HEK293T (cell line): ENCODE measurements around the gene BHMT2.

Experiments used
- CTCF ChIA-PET: fragments of 350-600 bp; formaldehyde crosslinking; extraction: SDS; loops from one replicate; lab custom pipeline; 2021; ENCODE audit warnings: antibody characterized with exemption, inconsistent platforms; lab: Yijun Ruan, JAX
- POLR2A ChIA-PET: fragments of 350-600 bp; formaldehyde crosslinking; extraction: SDS; loops from one replicate; lab custom pipeline; 2020; ENCODE audit warnings: antibody characterized with exemption, inconsistent platforms; lab: Yijun Ruan, JAX
- DNase-seq: peaks from one replicate; pipeline ENCODE4 v3.0.0; 2012; ENCODE audit warnings: mixed read lengths; ENCODE audit errors: extremely low spot score
- ARNT ChIP-seq: fragments of 450-650 bp; IDR thresholded peaks from 2 replicates; pipeline ENCODE4 v1.6.1; 2017; ENCODE audit warnings: mild to moderate bottlenecking
- BHLHE40 ChIP-seq: fragments of 450-650 bp; IDR thresholded peaks from 2 replicates; pipeline ENCODE4 v1.6.1; 2016; ENCODE audit warnings: mild to moderate bottlenecking, moderate library complexity, borderline replicate concordance
- CTBP1 ChIP-seq: fragments of 450-650 bp; IDR thresholded peaks from 2 replicates; pipeline ENCODE4 v1.6.1; 2016; ENCODE audit warnings: borderline replicate concordance
- ELF4 ChIP-seq: fragments of 450-650 bp; IDR thresholded peaks from 2 replicates; pipeline ENCODE4 v1.6.1; 2017; ENCODE audit warnings: antibody characterized with exemption
- FOXA1 ChIP-seq: fragments of 450-650 bp; IDR thresholded peaks from 2 replicates; pipeline ENCODE4 v1.6.1; 2016; ENCODE audit warnings: mild to moderate bottlenecking
- FOXK2 ChIP-seq: fragments of 450-650 bp; IDR thresholded peaks from 2 replicates; pipeline ENCODE4 v1.6.1; 2016; ENCODE audit warnings: mild to moderate bottlenecking
- FOXM1 ChIP-seq: fragments of 450-650 bp; IDR thresholded peaks from 2 replicates; pipeline ENCODE4 v1.6.1; 2017; ENCODE audit warnings: mild to moderate bottlenecking, borderline replicate concordance
- HDGF ChIP-seq: fragments of 450-650 bp; IDR thresholded peaks from 2 replicates; pipeline ENCODE4 v1.6.1; 2017; ENCODE audit warnings: antibody characterized with exemption, borderline replicate concordance
- L3MBTL2 ChIP-seq: fragments of 450-650 bp; conservative IDR thresholded peaks from 2 replicates; pipeline ENCODE4 v1.6.1; 2016; ENCODE audit warnings: mild to moderate bottlenecking
- LEF1 ChIP-seq: fragments of 450-650 bp; IDR thresholded peaks from 2 replicates; pipeline ENCODE4 v1.6.1; 2017; ENCODE audit warnings: mild to moderate bottlenecking, borderline replicate concordance
- NFRKB ChIP-seq: fragments of 450-650 bp; IDR thresholded peaks from 2 replicates; pipeline ENCODE4 v1.6.1; 2016; ENCODE audit warnings: mild to moderate bottlenecking, moderate library complexity
- SP1 ChIP-seq: fragments of 450-650 bp; IDR thresholded peaks from 2 replicates; pipeline ENCODE4 v1.6.1; 2017
- SUZ12 ChIP-seq: fragments of 450-650 bp; IDR thresholded peaks from 2 replicates; pipeline ENCODE4 v1.6.1; 2016; ENCODE audit warnings: mild to moderate bottlenecking
- TARDBP ChIP-seq: fragments of 450-650 bp; IDR thresholded peaks from 2 replicates; pipeline ENCODE4 v1.6.1; 2016
- ZNF384 ChIP-seq: fragments of 450-650 bp; IDR thresholded peaks from 2 replicates; pipeline ENCODE4 v1.6.1; 2016
- TF ChIP-seq, protein P1 (sequence below): fragments of 450-650 bp; IDR thresholded peaks from 2 replicates; pipeline ENCODE4 v1.6.1; 2016

The BHMT2 gene

DNA sequence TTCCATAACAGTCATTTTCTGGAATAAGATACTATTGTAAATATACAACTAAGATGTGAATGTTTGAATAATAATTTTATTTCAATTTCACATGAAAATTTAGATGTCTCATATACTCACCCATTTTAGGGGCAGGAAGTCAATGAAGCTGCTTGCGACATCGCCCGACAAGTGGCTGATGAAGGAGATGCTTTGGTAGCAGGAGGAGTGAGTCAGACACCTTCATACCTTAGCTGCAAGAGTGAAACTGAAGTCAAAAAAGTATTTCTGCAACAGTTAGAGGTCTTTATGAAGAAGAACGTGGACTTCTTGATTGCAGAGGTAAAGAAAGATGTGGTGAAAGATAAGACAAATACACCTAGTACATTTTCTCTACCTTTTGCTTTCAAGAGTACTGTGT is 50.7 kb downstream of the BHMT2 start:
- ChIA-PET POLR2A (no interaction called here), CTCF (no interaction called here)
- TF ChIP-seq CTBP1, result no peak
- no peak for TF ChIP-seq ZNF384
- TF ChIP-seq FOXK2, result no peak
- no peak for TF ChIP-seq SUZ12
- no peak for TF ChIP-seq L3MBTL2
- no peak for TF ChIP-seq LEF1
- TF ChIP-seq TARDBP, result no peak
- no peak for DNase-seq

DNA sequence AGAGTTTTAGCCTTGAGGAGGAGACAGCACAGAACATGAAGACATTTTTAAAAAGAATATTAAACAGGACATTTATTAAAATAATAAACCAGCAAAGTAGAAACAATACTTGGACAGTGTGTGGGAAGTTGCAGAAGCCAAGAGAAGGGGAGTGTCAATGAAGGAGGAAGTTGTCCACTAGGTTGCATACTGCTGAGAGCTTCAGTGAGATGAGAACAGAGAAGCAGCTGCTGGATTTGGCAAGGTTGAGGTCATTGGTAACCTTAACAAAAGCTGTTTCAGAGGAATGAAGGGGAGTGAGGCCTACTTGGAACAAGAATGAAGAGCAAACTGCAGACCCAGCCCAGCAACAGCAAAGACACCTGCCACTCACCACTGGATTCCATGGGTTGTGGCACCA is 53.4 kb downstream of the BHMT2 start:
- DNase-seq, result no peak
- ChIA-PET POLR2A (no interaction called here), CTCF (interaction anchor here (2.1 kb wide), 1 partner anchor 10 kb away, joined by 7 read pairs; no protein-coding TSS in a partner anchor)
- TF ChIP-seq LEF1, result no peak
- TF ChIP-seq FOXA1, result no peak
- TF ChIP-seq ELF4, result no peak
- TF ChIP-seq FOXM1, result no peak
- TF ChIP-seq SUZ12, result no peak
- no peak for TF ChIP-seq SP1
- no peak for TF ChIP-seq NFRKB
- TF ChIP-seq, protein P1, sequence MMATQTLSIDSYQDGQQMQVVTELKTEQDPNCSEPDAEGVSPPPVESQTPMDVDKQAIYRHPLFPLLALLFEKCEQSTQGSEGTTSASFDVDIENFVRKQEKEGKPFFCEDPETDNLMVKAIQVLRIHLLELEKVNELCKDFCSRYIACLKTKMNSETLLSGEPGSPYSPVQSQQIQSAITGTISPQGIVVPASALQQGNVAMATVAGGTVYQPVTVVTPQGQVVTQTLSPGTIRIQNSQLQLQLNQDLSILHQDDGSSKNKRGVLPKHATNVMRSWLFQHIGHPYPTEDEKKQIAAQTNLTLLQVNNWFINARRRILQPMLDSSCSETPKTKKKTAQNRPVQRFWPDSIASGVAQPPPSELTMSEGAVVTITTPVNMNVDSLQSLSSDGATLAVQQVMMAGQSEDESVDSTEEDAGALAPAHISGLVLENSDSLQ, result no peak
- no peak for TF ChIP-seq TARDBP
- TF ChIP-seq ZNF384, result no peak
- TF ChIP-seq FOXK2, result no peak
- TF ChIP-seq HDGF, result no peak
- no peak for TF ChIP-seq BHLHE40
- TF ChIP-seq ARNT, result no peak
- TF ChIP-seq CTBP1, result no peak

DNA sequence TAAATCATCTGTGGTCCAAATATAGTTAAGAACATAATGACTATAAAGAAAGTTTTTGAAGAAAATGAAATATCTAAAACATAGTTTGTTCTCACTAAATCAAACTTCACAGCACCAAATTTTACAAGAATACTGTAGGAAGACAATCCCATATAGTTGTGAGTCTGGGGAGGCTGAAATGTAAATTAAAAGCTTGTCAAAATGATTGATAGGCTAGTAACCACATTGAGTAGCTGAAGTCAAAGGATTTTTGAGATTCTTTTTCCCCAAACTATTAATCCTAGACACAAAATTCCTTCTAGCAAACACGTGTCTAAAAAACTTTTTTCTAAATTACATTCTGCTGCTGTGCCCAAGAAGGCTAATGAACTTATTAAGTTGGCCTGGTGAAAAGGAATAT is 55.0 kb downstream of the BHMT2 start:
- ChIA-PET CTCF (interaction anchor here (0.7 to 2.1 kb wide), 3 partner anchors 9 to 104 kb away, joined by 4 to 7 read pairs (median 5); no protein-coding TSS in a partner anchor), POLR2A (no interaction called here)
- no peak for DNase-seq
- TF ChIP-seq, protein P1, result peak; percentile 30; the same call in 1 of the 2 replicates
- TF ChIP-seq LEF1 (no peak), L3MBTL2 (no peak), CTBP1 (no peak), FOXK2 (no peak)

DNA sequence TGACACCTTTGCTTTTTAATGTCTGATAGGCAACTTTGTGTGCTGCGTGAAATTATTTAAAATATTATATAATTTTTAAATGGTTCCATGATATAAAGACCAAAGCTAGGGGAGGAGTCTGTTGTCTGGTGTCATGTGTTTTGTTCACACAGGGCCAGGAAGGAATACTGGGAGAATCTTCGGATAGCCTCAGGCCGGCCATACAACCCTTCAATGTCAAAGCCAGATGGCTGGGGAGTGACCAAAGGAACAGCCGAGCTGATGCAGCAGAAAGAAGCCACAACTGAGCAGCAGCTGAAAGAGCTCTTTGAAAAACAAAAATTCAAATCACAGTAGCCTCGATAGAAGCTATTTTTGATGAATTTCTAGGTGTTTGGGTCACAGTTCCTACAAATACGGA is 61.2 kb downstream of the BHMT2 start:
- POLR2A ChIA-PET, result no interaction called here
- TF ChIP-seq HDGF (no peak), FOXM1 (no peak), ELF4 (no peak), CTBP1 (no peak), ARNT (no peak), LEF1 (no peak), TARDBP (no peak), NFRKB (no peak), BHLHE40 (no peak), L3MBTL2 (no peak)
- TF ChIP-seq, protein P1, result no peak
- CTCF ChIA-PET, result interaction anchor here (0.6 to 3.0 kb wide), 3 partner anchors 24 to 106 kb away, joined by 3 to 18 read pairs (median 18); no protein-coding TSS in a partner anchor
- DNase-seq, result no peak

DNA sequence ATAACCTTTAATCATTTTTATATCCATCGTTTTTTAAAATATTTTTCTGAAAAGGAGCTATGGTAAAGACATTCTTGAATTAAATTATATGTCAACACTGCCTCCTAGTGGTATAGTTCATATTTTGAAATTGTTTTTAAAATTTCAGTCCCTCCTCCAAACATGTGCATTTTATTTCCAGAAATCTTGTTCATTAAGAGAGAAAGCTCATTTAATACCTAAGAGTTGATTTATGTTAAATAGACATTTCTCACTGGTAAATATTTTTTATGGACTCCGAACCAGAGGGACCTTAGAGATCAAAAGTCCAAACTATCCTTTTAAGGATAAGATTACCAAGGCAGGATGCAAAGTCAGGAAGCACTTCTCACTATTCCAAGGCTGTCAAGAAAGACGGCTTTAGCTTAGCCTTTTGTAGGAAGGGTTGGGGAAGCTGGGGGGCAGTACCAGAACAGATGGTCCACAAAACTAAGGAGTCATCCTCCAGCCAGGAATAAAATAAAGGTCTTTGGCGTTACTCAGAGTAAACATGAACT is 63.6 kb downstream of the BHMT2 start:
- TF ChIP-seq LEF1 (no peak), ZNF384 (no peak), NFRKB (no peak), FOXA1 (no peak), ELF4 (no peak), HDGF (no peak), BHLHE40 (no peak), CTBP1 (no peak), FOXK2 (no peak), FOXM1 (no peak), L3MBTL2 (no peak), SUZ12 (no peak)
- TF ChIP-seq, protein P1, result no peak
- no peak for DNase-seq
- POLR2A ChIA-PET, result interaction anchor here (0.7 to 1.3 kb wide), 4 partner anchors 103 to 479 kb away, joined by 3 to 5 read pairs (median 4); partner anchors contain the start of genes JMY and TENT2
- CTCF ChIA-PET, result interaction anchor here (0.5 to 5.2 kb wide), 37 partner anchors 9 to 1368 kb away, joined by 3 to 200 read pairs (median 4); no protein-coding TSS in a partner anchor
